Inferior parietal cortex (tissue), 1 donor: Measurements from ENCODE around the gene NBPF3.

Experiments used
- DNase-seq: peaks from one replicate; pipeline ENCODE4 v3.0.0-alpha.2; 2016; ENCODE audit errors: extremely low spot score

Gene NBPF3

GRCh38 chr1:21494196-21494595 is 54.3 kb downstream of the NBPF3 start:
- no peak for DNase-seq

- DNase-seq = no peak
These were observed 55.4 kb downstream of the NBPF3 start for GRCh38 chr1:21495225-21495820.

- no peak for DNase-seq
These were observed 56.1 kb downstream of the NBPF3 start for GRCh38 chr1:21496063-21496462.

GRCh38 chr1:21496886-21497285 is 56.9 kb downstream of the NBPF3 start:
- DNase-seq = no peak

GRCh38 chr1:21497466-21498061 is 57.6 kb downstream of the NBPF3 start:
- no peak for DNase-seq

- DNase-seq = no peak
These were observed 59.5 kb downstream of the NBPF3 start for GRCh38 chr1:21499283-21499950.

GRCh38 chr1:21503706-21504377 is 63.9 kb downstream of the NBPF3 start:
- DNase-seq = no peak

GRCh38 chr1:21506804-21507203 is 66.9 kb downstream of the NBPF3 start:
- DNase-seq = no peak

- DNase-seq = no peak
These were observed 67.8 kb downstream of the NBPF3 start for GRCh38 chr1:21507511-21508270.

- DNase-seq = peak; percentile 47
These were observed 68.8 kb downstream of the NBPF3 start for GRCh38 chr1:21508580-21509350.

GRCh38 chr1:21509351-21510112 is 69.6 kb downstream of the NBPF3 start, which contains the start of gene ALPL:
Gene ALPL, plus strand, starts transcription at chr1:21509423. Its CDS starts 44,659 bp downstream, at chr1:21554082.
- DNase-seq = no peak

GRCh38 chr1:21510113-21510493 is 70.2 kb downstream of the NBPF3 start:
- no peak for DNase-seq

- DNase-seq = no peak
These were observed 71.1 kb downstream of the NBPF3 start for GRCh38 chr1:21510885-21511578.

GRCh38 chr1:21511579-21512522 is 71.9 kb downstream of the NBPF3 start:
- no peak for DNase-seq

- no peak for DNase-seq
These were observed 74.3 kb downstream of the NBPF3 start for GRCh38 chr1:21514245-21514644.

- DNase-seq = no peak
These were observed 77.2 kb downstream of the NBPF3 start for GRCh38 chr1:21517161-21517589.

- no peak for DNase-seq
These were observed 77.9 kb downstream of the NBPF3 start for GRCh38 chr1:21517660-21518480.
